Kidney glomerular epithelial cell (primary cell): ENCODE data around the gene CCL25.
"Not testable (repeated sequence)": the region's sequence is repeated elsewhere in the genome, so short reads cannot be mapped to it uniquely, and the experiment has no call there.

Experiments used
- DNase-seq: peaks from one replicate; lab custom pipeline; 2025; lab: John Stamatoyannopoulos, UW

The CCL25 gene

GRCh38 chr19:8052464-8052859 is at the start of gene CCL25:
TSS of gene CCL25 (plus strand) at chr19:8052760. CDS start at chr19:8053050, 290 bp downstream.
- no peak for DNase-seq

DNA sequence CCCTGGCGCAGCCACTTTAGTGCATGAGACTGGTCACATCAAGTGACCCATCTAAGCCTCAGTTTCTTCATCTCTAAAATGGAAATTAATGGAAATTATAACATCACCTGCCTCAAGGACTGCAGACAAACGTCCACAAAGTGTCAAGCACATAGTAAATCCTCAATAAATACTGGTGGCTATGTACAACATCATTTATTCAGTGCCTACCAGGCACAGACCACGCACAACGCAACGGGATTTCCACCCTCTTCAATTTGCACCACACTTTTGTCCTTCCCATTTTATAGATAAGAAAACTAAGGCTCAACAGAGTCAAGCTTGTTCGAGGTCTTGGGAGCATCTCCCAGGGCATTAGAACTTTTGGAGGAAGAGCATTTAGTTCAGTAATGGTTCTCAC is 48.6 kb upstream of the CCL25 start:
- DNase-seq, result no peak

DNA sequence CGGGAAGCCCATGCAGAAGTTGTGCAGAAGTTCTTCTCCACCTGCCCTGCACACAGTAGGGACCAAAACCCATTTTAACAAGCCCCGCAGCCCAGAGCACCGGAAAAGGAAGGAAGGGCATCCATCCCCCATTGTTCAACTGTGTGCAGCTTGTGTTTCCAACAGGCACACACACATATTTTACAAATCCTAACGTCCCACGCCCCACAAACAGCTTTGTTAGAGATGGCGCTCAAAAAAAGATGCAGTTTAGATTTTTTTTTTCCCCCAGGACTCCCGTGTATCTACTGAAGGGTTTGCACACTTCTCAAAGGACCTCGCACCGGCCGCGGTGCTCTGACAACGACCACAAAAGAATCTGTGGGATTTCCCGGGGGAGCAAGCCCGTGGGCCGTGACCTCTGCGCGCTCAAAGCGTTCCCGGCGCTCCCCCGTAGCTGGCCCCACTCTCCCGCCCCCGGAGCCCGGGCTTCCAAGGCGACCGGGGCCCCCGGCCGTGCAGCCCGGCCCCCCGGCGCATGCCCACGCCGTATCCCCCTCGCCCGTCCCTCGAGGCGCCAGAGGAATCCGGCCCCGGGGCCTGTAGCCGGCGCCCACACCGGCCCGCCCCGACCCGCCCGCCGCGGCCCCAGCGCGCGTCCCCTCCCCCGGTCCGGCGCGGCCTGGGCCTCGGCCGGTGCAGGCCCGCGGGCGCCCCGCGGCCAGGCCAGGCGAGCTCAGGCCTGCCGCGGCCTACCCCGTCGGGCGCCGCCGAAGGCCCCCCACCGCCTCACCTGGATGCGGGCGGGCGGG is 47.6 kb upstream of the CCL25 start:
- DNase-seq, result peak; percentile 7

- peak; percentile 60 for DNase-seq
Observed at GRCh38 chr19:8005534-8006256, 46.9 kb upstream of the CCL25 start, which contains the start of gene ELAVL1. TSS of gene ELAVL1 (minus strand) at chr19:8005641. CDS start at chr19:7991815, 13,826 bp downstream.

- DNase-seq, result no peak
Observed at GRCh38 chr19:8017808-8018207, 34.8 kb upstream of the CCL25 start.

DNA sequence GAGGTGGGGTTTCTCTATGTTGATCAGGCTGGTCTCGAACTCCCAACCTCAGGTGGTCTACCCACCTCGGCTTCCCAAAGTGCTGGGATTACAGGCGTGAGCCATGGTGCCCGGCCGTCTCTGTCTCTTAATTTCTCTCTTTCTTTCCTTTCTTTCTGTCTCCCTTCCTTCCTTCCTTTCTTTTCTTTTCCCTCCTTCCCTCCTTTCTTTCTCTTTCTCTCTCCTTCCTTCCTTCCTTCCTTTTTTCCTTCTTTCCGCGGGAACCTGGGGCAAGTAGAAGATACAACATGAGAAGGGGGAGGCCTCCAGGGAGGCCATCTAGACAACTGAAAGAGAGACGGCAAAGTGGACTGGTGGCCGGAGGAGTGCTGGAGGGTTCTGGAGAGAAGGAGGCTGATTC is 31.9 kb upstream of the CCL25 start:
- no peak for DNase-seq

DNA sequence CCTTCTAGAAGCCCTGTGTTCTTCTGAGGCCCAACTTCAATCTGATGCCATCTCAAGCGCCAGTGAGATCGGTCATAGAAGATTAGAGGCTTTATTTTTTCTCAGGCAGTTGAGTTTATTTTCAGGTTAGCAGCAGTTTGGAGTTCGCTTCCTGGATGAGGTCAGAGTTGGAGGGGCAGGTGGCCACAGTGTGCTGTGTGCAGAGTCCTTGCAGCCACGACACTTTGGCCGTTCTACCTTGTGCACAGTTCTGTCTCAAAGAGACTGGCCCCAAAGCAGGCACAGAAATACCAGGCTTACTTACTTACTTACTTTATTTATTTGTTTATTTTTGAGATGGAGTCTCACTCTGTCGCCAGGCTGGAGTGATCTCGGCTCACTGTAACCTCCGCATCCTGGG is 31.2 kb upstream of the CCL25 start:
- no peak for DNase-seq

GRCh38 chr19:8022275-8022674 is 30.3 kb upstream of the CCL25 start:
- no peak for DNase-seq

DNA sequence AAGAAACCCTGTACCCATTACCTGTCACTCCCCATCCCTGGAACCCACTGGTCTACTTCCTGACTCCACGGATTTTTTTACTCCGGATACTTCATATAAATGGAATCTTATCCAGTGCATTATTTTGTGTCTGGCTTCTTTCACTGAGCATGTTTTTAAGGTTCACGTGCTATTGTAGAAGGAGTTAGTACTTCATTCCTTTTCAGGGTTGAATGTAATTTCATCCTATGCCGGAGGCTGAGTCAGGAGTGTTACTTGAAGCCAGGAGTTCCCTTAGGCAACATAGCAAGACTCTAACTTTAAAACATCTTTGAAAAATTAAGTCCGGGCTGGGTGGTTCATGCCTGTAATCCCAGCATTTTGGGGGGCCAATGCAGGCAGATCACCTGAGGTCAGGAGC is 29.2 kb upstream of the CCL25 start:
- DNase-seq, result no peak

DNA sequence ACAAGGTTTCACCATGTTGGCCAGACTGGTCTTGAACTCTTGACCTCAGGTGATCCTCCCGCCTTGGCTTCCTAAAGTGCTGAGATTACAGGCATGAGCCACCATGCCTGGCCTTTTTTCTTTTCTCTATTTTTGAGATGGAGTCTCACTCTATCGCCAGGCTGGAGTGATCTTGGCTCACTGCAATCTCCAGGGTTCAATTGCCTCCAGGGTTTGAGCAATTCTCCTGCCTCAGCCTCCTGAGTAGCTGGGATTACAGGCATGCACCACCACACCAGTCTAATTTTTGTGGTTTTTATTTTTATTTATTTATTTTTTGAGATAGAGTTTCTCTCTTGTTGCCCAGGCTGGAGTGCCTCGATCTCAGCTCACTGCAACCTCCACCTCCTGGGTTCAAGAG is 28.3 kb upstream of the CCL25 start:
- DNase-seq, result not testable (repeated sequence)

GRCh38 chr19:8025316-8025715 is 27.2 kb upstream of the CCL25 start:
- DNase-seq, result no peak

DNA sequence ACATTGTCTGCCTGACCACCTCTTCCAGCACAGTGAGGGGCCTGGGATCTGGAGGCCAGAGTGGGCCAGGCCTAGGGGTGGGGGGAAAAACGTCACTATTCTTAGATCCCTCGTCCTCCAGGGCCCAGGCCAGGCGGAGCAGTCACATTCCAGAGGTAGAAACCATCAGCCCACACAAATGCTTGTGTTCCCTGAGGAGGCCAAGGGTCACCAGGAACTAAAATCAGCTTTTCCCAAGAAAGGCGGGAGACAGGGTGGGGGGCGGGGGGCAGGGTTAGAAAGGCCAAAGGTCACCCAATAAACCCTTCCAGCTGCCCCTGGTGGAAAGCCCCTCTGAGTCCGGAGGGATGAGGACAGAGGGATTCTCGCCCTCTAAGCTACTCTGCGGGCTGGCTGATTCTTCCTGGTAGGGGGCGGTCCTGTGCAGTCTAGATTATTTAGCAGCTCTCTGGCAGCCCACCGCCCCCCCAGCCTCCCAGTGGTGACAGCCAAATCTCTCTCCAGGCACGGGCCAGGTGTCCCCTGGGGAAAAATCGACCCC is 23.5 kb upstream of the CCL25 start:
- no peak for DNase-seq

DNA sequence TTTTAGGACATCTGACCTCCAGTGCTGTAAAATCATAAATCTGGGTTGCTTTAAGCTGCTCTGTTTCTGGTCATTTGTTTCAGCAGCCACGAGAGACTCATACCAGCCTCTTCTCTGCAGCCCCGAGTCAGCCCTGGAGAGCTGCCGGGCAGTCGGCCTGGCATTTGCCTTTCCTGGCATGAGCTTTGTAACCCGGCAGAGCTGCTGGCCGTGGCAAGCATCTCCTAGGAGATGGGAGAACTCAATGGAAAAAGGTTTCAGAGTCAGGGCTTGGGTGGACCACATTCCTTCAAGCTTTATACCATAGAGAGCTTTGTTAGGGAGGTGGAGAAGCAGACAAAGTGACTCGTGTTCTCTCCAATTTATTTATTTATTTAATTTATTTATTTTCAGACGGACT is 21.6 kb upstream of the CCL25 start:
- no peak for DNase-seq

DNA sequence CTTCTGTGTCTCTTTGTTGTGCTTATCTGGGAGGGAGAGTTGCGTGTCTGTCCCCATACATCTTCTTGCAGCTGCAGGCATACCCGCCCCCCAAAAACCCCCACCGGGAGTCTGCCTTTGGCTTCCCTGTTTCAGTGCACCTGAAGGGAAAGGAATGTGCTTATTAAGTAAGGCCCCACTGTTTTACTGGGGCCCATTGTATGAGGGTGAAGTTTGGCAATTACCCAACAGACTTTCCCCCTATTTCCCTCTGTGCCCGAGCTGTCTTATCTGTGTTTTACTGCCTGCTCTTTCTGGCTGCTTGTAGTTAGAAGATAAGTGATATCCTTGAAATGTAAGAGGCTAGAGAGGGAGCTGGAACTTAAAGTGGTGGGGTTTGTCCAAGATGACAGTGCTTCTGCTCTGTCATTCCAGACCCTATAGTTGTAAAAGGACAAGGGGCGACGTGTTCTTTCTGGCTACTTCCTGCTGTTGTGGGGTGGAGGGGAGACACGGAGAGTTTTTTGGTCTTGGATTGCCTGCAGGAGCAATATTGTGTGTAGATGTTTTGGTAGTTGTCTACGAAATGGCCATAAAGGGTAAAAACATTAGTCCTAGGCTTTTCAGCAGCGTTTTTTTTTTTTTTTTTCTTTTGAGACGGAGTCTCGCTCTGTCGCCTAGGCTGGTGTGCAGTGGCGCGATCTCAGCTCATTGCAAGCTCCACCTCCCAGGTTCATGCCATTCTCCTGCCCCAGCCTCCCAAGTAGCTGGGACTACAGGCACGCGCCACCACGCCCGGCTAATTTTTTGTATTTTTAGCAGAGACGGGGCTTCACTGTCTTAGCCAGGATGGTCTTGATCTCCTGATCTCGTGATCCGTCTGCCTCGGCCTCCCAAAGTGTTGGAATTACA is 19.0 kb upstream of the CCL25 start:
- DNase-seq, result not testable (repeated sequence)

- DNase-seq, result no peak
Observed at GRCh38 chr19:8034178-8034525, 18.4 kb upstream of the CCL25 start.

- no peak for DNase-seq
Observed at GRCh38 chr19:8036434-8037099, 16.0 kb upstream of the CCL25 start.

DNA sequence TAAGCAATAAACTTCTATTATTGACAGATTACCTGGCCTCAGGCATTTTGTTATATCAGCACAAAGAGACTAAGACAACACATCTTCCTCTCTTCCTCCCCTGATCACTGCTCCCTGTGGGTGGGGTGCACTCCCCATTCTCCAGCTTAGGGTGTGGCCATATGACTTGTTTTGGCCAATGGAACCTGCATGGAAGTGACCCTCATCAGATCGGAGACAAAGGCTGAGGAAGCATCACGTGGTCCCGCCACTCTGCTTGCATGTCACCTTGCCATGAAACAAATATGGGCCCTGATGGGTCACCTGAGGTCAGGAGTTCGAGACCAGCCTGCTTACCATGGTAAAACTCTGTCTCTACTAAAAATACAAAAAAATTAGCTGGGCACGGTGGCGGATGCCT is 13.7 kb upstream of the CCL25 start:
- no peak for DNase-seq

- no peak for DNase-seq
Observed at GRCh38 chr19:8039231-8039630, 13.3 kb upstream of the CCL25 start.

- DNase-seq, result no peak
Observed at GRCh38 chr19:8041531-8041931, 11.0 kb upstream of the CCL25 start.

DNA sequence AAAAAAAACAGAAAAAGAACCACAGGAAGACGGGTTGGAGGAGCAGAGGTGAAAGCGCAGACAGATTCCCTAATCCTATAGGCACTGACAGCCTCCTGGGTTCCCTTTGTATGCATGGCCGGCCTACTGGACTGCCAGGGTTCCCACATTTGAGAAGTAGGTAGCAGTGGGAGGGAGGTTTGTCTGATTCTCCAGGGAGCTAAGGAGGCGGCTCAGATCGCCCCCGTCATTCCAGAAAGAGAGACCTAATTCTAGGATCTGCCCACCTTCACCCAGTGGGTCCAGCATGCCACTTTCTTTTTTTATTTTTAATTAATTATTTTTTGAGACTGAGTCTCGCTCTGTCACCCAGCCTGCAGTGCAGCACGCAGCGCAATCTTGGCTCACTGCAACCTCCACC is 9.7 kb upstream of the CCL25 start:
- no peak for DNase-seq

GRCh38 chr19:8044018-8044417 is 8.5 kb upstream of the CCL25 start:
- no peak for DNase-seq
